Activated naive CD4-positive, alpha-beta T cell treated with anti-CD3 and anti-CD28 coated beads, Interleukin-2, amount 50 U/mL, for 24 hours (primary cell): ENCODE data around the gene SEMA4F.
"Not testable (repeated sequence)": the region's sequence is repeated elsewhere in the genome, so short reads cannot be mapped to it uniquely, and the experiment has no call there.

ENCODE experiments used
- H3K27ac Mint-ChIP-seq: one replicate; pipeline ENCODE4 v1.8.0; 2021; ENCODE audit warnings: mild to moderate bottlenecking, mixed read lengths
- H3K27me3 Mint-ChIP-seq: one replicate; pipeline ENCODE4 v1.8.0; 2021; ENCODE audit warnings: mixed read lengths
- H3K36me3 Mint-ChIP-seq: one replicate; pipeline ENCODE4 v1.8.0; 2021; ENCODE audit warnings: mixed read lengths
- H3K4me1 Mint-ChIP-seq: one replicate; pipeline ENCODE4 v1.8.0; 2021; ENCODE audit warnings: mixed read lengths
- H3K4me3 Mint-ChIP-seq: one replicate; pipeline ENCODE4 v1.8.0; 2021; ENCODE audit warnings: mild to moderate bottlenecking, mixed read lengths
- H3K9me3 Mint-ChIP-seq: one replicate; pipeline ENCODE4 v1.8.0; 2021; ENCODE audit warnings: mixed read lengths

Gene SEMA4F

GRCh38 chr2:74653985-74654882 lies at the start of gene SEMA4F:
Gene SEMA4F, plus strand, starts transcription at chr2:74654247. Its CDS starts 130 bp downstream, at chr2:74654377.
- peaks cover 5% of the 10 kb centered on the region for H3K36me3 Mint-ChIP-seq
- peak within 1 kb of the TSS; percentile 48 for H3K27ac Mint-ChIP-seq
- H3K9me3 Mint-ChIP-seq, result no peaks in the 10 kb centered on the region
- H3K27me3 Mint-ChIP-seq, result peaks cover 5% of the 10 kb centered on the region
- H3K4me1 Mint-ChIP-seq, result peaks cover 19% of the 10 kb centered on the region
- H3K4me3 Mint-ChIP-seq, result peak within 1 kb of the TSS; percentile 87

- Mint-ChIP-seq H3K27me3 (peaks cover 18% of the 10 kb centered on the region), H3K9me3 (no peaks in the 10 kb centered on the region), H3K4me1 (no peaks in the 10 kb centered on the region), H3K4me3 (no peak overlapping the region), H3K27ac (no peak overlapping the region), H3K36me3 (peaks cover 4% of the 10 kb centered on the region)
These were observed 47.1 kb upstream of the SEMA4F start for GRCh38 chr2:74606927-74607326.

- H3K9me3 Mint-ChIP-seq, result no peaks in the 10 kb centered on the region
- no peak overlapping the region for H3K4me3 Mint-ChIP-seq
- H3K27ac Mint-ChIP-seq, result no peak overlapping the region
- H3K36me3 Mint-ChIP-seq, result no peaks in the 10 kb centered on the region
- H3K4me1 Mint-ChIP-seq, result no peaks in the 10 kb centered on the region
- H3K27me3 Mint-ChIP-seq, result peaks cover 19% of the 10 kb centered on the region
These were observed 36.9 kb upstream of the SEMA4F start for GRCh38 chr2:74617122-74617521.

- no peak overlapping the region for H3K4me3 Mint-ChIP-seq
- no peak overlapping the region for H3K27ac Mint-ChIP-seq
- H3K9me3 Mint-ChIP-seq, result no peaks in the 10 kb centered on the region
- H3K36me3 Mint-ChIP-seq, result no peaks in the 10 kb centered on the region
- no peaks in the 10 kb centered on the region for H3K4me1 Mint-ChIP-seq
- peaks cover 11% of the 10 kb centered on the region for H3K27me3 Mint-ChIP-seq
These were observed 35.5 kb upstream of the SEMA4F start for GRCh38 chr2:74618410-74619083.

- no peak overlapping the region for H3K4me3 Mint-ChIP-seq
- peaks cover under 1% of the 10 kb centered on the region for H3K27me3 Mint-ChIP-seq
- no peak overlapping the region for H3K27ac Mint-ChIP-seq
- no peaks in the 10 kb centered on the region for H3K9me3 Mint-ChIP-seq
- no peaks in the 10 kb centered on the region for H3K4me1 Mint-ChIP-seq
- H3K36me3 Mint-ChIP-seq, result no peaks in the 10 kb centered on the region
These were observed 34.3 kb upstream of the SEMA4F start for GRCh38 chr2:74619651-74620297.

- Mint-ChIP-seq H3K4me1 (no peaks in the 10 kb centered on the region), H3K4me3 (no peak overlapping the region), H3K9me3 (no peaks in the 10 kb centered on the region), H3K27me3 (no peaks in the 10 kb centered on the region), H3K27ac (no peak overlapping the region), H3K36me3 (no peaks in the 10 kb centered on the region)
These were observed 33.4 kb upstream of the SEMA4F start for GRCh38 chr2:74620671-74621070.

- Mint-ChIP-seq H3K27me3 (no peaks in the 10 kb centered on the region), H3K36me3 (no peaks in the 10 kb centered on the region), H3K4me3 (no peak overlapping the region), H3K27ac (no peak overlapping the region), H3K9me3 (no peaks in the 10 kb centered on the region), H3K4me1 (no peaks in the 10 kb centered on the region)
These were observed 28.2 kb upstream of the SEMA4F start for GRCh38 chr2:74625658-74626425.

GRCh38 chr2:74628538-74629105 lies 25.4 kb upstream of the SEMA4F start:
- H3K27me3 Mint-ChIP-seq, result no peaks in the 10 kb centered on the region
- no peaks in the 10 kb centered on the region for H3K36me3 Mint-ChIP-seq
- no peaks in the 10 kb centered on the region for H3K9me3 Mint-ChIP-seq
- no peak overlapping the region for H3K27ac Mint-ChIP-seq
- H3K4me1 Mint-ChIP-seq, result no peaks in the 10 kb centered on the region
- no peak overlapping the region for H3K4me3 Mint-ChIP-seq

- H3K4me1 Mint-ChIP-seq, H3K36me3 Mint-ChIP-seq, H3K9me3 Mint-ChIP-seq, H3K27ac Mint-ChIP-seq, H3K27me3 Mint-ChIP-seq, H3K4me3 Mint-ChIP-seq: not testable (repeated sequence)
These were observed 23.6 kb upstream of the SEMA4F start for GRCh38 chr2:74630454-74630853.

- no peaks in the 10 kb centered on the region for H3K9me3 Mint-ChIP-seq
- H3K27me3 Mint-ChIP-seq, result no peaks in the 10 kb centered on the region
- no peaks in the 10 kb centered on the region for H3K36me3 Mint-ChIP-seq
- no peaks in the 10 kb centered on the region for H3K4me1 Mint-ChIP-seq
- H3K4me3 Mint-ChIP-seq, result no peak overlapping the region
- no peak overlapping the region for H3K27ac Mint-ChIP-seq
These were observed 21.7 kb upstream of the SEMA4F start for GRCh38 chr2:74632209-74632938.

GRCh38 chr2:74632939-74633312 lies 21.1 kb upstream of the SEMA4F start:
- H3K27ac Mint-ChIP-seq, result no peak overlapping the region
- no peaks in the 10 kb centered on the region for H3K4me1 Mint-ChIP-seq
- H3K9me3 Mint-ChIP-seq, result no peaks in the 10 kb centered on the region
- no peak overlapping the region for H3K4me3 Mint-ChIP-seq
- H3K36me3 Mint-ChIP-seq, result no peaks in the 10 kb centered on the region
- H3K27me3 Mint-ChIP-seq, result no peaks in the 10 kb centered on the region

GRCh38 chr2:74639550-74639949 lies 14.5 kb upstream of the SEMA4F start:
- H3K27me3 Mint-ChIP-seq, result peaks cover 8% of the 10 kb centered on the region
- H3K4me1 Mint-ChIP-seq, result no peaks in the 10 kb centered on the region
- H3K27ac Mint-ChIP-seq, result no peak overlapping the region

GRCh38 chr2:74645344-74645743 lies 8.7 kb upstream of the SEMA4F start:
- Mint-ChIP-seq H3K27me3 (peaks cover 28% of the 10 kb centered on the region), H3K9me3 (no peaks in the 10 kb centered on the region), H3K27ac (no peak overlapping the region), H3K4me3 (no peak overlapping the region), H3K36me3 (peaks cover 3% of the 10 kb centered on the region), H3K4me1 (peaks cover 4% of the 10 kb centered on the region)

More at GRCh38 chr2:74639550-74639949, 14.5 kb upstream of the SEMA4F start:
- H3K36me3 Mint-ChIP-seq, result no peaks in the 10 kb centered on the region
- no peaks in the 10 kb centered on the region for H3K9me3 Mint-ChIP-seq
- no peak overlapping the region for H3K4me3 Mint-ChIP-seq

- Mint-ChIP-seq H3K36me3 (peaks cover 3% of the 10 kb centered on the region), H3K27ac (no peak overlapping the region), H3K4me1 (peaks cover 4% of the 10 kb centered on the region), H3K9me3 (no peaks in the 10 kb centered on the region), H3K4me3 (no peak overlapping the region), H3K27me3 (peaks cover 23% of the 10 kb centered on the region)
These were observed 7.8 kb upstream of the SEMA4F start for GRCh38 chr2:74646201-74646600.
